HL-60 (cell line): ENCODE measurements around the gene PRDM16.

Source experiments
- GABPA ChIP-seq: IDR thresholded peaks from 2 replicates; pipeline ENCODE4 v1.6.1; 2012; ENCODE audit warnings: low read depth
- POLR2AphosphoS5 ChIP-seq: IDR thresholded peaks from 2 replicates; pipeline ENCODE4 v1.6.1; 2012; ENCODE audit warnings: low read depth
- TF ChIP-seq, protein P1 (sequence below): IDR thresholded peaks from one replicate; pipeline ENCODE4 v1.5.1; 2011; ENCODE audit warnings: low read length, control low read depth, inconsistent platforms; ENCODE audit not compliant: insufficient read depth
- TF ChIP-seq, protein P2 (sequence below): IDR thresholded peaks from 2 replicates; pipeline ENCODE4 v1.6.1; 2012; ENCODE audit warnings: low read depth; ENCODE audit not compliant: insufficient replicate concordance

DNA sequence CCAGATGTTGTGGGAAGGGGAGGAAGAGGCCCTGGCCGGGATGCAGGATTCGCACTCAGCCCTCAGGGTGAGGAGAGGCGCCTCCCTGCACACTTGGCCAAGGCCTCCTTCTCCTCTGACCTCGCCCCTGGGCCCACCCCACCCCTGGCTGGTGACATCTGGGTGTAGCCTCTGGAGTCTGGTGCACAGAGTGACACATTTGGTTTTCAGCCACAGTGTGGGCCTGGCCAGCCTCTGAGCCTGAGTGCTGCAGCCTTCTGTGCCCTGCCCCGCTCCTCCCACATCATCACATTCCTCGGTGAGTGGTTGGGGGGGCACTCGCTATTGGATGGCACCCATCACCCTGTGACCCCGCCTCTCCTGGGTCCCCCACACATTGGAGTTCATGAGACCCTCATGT, 45.8 kb downstream of the PRDM16 start:
- TF ChIP-seq, protein P1, sequence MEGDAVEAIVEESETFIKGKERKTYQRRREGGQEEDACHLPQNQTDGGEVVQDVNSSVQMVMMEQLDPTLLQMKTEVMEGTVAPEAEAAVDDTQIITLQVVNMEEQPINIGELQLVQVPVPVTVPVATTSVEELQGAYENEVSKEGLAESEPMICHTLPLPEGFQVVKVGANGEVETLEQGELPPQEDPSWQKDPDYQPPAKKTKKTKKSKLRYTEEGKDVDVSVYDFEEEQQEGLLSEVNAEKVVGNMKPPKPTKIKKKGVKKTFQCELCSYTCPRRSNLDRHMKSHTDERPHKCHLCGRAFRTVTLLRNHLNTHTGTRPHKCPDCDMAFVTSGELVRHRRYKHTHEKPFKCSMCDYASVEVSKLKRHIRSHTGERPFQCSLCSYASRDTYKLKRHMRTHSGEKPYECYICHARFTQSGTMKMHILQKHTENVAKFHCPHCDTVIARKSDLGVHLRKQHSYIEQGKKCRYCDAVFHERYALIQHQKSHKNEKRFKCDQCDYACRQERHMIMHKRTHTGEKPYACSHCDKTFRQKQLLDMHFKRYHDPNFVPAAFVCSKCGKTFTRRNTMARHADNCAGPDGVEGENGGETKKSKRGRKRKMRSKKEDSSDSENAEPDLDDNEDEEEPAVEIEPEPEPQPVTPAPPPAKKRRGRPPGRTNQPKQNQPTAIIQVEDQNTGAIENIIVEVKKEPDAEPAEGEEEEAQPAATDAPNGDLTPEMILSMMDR = no peak
- TF ChIP-seq POLR2AphosphoS5 (no peak), GABPA (no peak)
- TF ChIP-seq, protein P2, sequence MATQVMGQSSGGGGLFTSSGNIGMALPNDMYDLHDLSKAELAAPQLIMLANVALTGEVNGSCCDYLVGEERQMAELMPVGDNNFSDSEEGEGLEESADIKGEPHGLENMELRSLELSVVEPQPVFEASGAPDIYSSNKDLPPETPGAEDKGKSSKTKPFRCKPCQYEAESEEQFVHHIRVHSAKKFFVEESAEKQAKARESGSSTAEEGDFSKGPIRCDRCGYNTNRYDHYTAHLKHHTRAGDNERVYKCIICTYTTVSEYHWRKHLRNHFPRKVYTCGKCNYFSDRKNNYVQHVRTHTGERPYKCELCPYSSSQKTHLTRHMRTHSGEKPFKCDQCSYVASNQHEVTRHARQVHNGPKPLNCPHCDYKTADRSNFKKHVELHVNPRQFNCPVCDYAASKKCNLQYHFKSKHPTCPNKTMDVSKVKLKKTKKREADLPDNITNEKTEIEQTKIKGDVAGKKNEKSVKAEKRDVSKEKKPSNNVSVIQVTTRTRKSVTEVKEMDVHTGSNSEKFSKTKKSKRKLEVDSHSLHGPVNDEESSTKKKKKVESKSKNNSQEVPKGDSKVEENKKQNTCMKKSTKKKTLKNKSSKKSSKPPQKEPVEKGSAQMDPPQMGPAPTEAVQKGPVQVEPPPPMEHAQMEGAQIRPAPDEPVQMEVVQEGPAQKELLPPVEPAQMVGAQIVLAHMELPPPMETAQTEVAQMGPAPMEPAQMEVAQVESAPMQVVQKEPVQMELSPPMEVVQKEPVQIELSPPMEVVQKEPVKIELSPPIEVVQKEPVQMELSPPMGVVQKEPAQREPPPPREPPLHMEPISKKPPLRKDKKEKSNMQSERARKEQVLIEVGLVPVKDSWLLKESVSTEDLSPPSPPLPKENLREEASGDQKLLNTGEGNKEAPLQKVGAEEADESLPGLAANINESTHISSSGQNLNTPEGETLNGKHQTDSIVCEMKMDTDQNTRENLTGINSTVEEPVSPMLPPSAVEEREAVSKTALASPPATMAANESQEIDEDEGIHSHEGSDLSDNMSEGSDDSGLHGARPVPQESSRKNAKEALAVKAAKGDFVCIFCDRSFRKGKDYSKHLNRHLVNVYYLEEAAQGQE = no peak
